Right lobe of liver (tissue), 6 donors: ENCODE results near the gene CA12. TPM values are rescaled to one million over a fixed set of nuclear protein-coding genes. Genes with fewer than 3 reads are reported as not detected.

Source experiments
- ATAC-seq, 4 donors: fragments of 200-7000 bp; cut with Tn5 transposase; one replicate each; pipeline ENCODE4 v1.9.1; 2020; ENCODE audit warnings: mild to moderate bottlenecking in 4 of 4, moderate library complexity in 4 of 4
- DNase-seq, 3 donors: peaks; one replicate each; pipeline ENCODE4 v3.0.0-alpha.2; 2020
- H3K27ac ChIP-seq, 3 donors: fragments of 200-600 bp; one replicate each; pipeline ENCODE4 v1.8.0; 2022
- H3K27me3 ChIP-seq, 2 donors: fragments of 200-600 bp; one replicate each; pipeline ENCODE4 v1.8.0; 2022
- H3K36me3 ChIP-seq, 4 donors: fragments of 200-600 bp; sonication (generic) in 1 of 4; one replicate each; pipeline versions ENCODE4 v1.5.1 to v1.8.0; 2017 to 2022; ENCODE audit warnings: control low read depth in 1 of 4
- H3K4me1 ChIP-seq, 4 donors: fragments of 200-600 bp; sonication (generic) in 1 of 4; one replicate each; pipeline versions ENCODE4 v1.5.1 to v1.8.0; 2017 to 2022; ENCODE audit warnings: control low read depth in 1 of 4
- H3K4me3 ChIP-seq, 3 donors: fragments of 200-600 bp; one replicate each; pipeline ENCODE4 v1.8.0; 2022
- H3K9me3 ChIP-seq, 4 donors: fragments of 200-600 bp; sonication (generic) in 1 of 4; one replicate each; pipeline versions ENCODE4 v1.5.1 to v1.8.0; 2017 to 2022; ENCODE audit warnings: control low read depth in 1 of 4
- CTCF ChIP-seq, 4 donors: fragments of 200-600 bp in 3 of 4; fragments of 450-650 bp in 1 of 4; IDR thresholded peaks; one replicate each; pipeline versions ENCODE4 v1.5.1 to v1.8.0; 2016 to 2022; ENCODE audit warnings: antibody characterized with exemption in 4 of 4, mild to moderate bottlenecking in 2 of 4
- POLR2A ChIP-seq: fragments of 450-650 bp; IDR thresholded peaks from one replicate; pipeline ENCODE4 v1.6.1; 2017; ENCODE audit warnings: antibody characterized with exemption, mild to moderate bottlenecking
- WGBS: methylation state at CpG from one replicate; pipeline ENCODE4 v1.1.6; 2018; ENCODE audit warnings: low coverage, low lambda C conversion rate; ENCODE audit not compliant: insufficient coverage; ENCODE audit errors: missing lambda C conversion rate; 5-methylcytosine and 5-hydroxymethylcytosine counted together
- intact Hi-C, 2 donors: fragments of 100-400 bp; cut with DNase I; formaldehyde crosslinking; loops; one replicate each; pipeline versions ENCODE4 v1.11.2 to v1.14.1; 2022
- total RNA-seq, 6 experiments: library from RNA; depleted of rRNA in 2 of 6; stranded (reverse); fragments of >200 nt in 2 of 6; fragmentation: NEBNext Ultra II Directional in 3 of 6; extraction: Animal tissue kit (Norgen Biotek cat#: 25700) in 3 of 6; gene quantifications; one replicate each; pipeline versions ENCODE4 v1.1.0 to v1.2.4, GENCODE V29; 2016 to 2023
- donor health status: DM: no; HTN: yes; CAD: no.
- donor health status: DM: no; HTN: no; CAD: no.
- donor health status: DM: no; HTN: no; CAD: no.
- donor health status: DM: no; HTN: yes; CAD: no.
- donor health status: DM: no; HTN: yes; CAD: no.

Gene CA12
- total RNA-seq, 6 experiments from 2014 or later, result 0.02 to 18.3 (median 1.4) TPM

GRCh38 chr15:63292241-63292640 lies 89.4 kb downstream of the CA12 start:
- TF ChIP-seq CTCF (IDR thresholded peaks at IDR 0.05) (no peak), POLR2A (no peak)
- no peak overlapping the region for H3K4me3 ChIP-seq
- no peaks in the 10 kb centered on the region for H3K27me3 ChIP-seq
- no peaks in the 10 kb centered on the region for H3K36me3 ChIP-seq
- H3K9me3 ChIP-seq, result no peaks in the 10 kb centered on the region
- no peak overlapping the region for H3K27ac ChIP-seq
- WGBS, result 90% methylated on average over 3 of the region's 3 CpGs
- intact Hi-C loops, result loop anchor here in 1 of 2 donors (5.0 kb wide), 1 partner anchor 110 kb away; no protein-coding TSS in a partner anchor
- H3K4me1 ChIP-seq, result no peaks in the 10 kb centered on the region
- DNase-seq (no peak), ATAC-seq (no peak)

GRCh38 chr15:63291507-63291906 lies 90.1 kb downstream of the CA12 start:
- ATAC-seq, result peak in 1 of 4 donors; percentile 16
- intact Hi-C loops, result loop anchor here in 1 of 2 donors (5.0 kb wide), 1 partner anchor 111 kb away; no protein-coding TSS in a partner anchor
- Histone ChIP-seq H3K4me3 (no peak overlapping the region), H3K27me3 (no peaks in the 10 kb centered on the region), H3K36me3 (no peaks in the 10 kb centered on the region), H3K9me3 (no peaks in the 10 kb centered on the region), H3K4me1 (no peaks in the 10 kb centered on the region), H3K27ac (peak overlapping the region in 1 of 3 donors; percentile 38)
- TF ChIP-seq CTCF (IDR thresholded peaks at IDR 0.05), result no peak
- no peak for TF ChIP-seq POLR2A
- no peak for DNase-seq

DNA sequence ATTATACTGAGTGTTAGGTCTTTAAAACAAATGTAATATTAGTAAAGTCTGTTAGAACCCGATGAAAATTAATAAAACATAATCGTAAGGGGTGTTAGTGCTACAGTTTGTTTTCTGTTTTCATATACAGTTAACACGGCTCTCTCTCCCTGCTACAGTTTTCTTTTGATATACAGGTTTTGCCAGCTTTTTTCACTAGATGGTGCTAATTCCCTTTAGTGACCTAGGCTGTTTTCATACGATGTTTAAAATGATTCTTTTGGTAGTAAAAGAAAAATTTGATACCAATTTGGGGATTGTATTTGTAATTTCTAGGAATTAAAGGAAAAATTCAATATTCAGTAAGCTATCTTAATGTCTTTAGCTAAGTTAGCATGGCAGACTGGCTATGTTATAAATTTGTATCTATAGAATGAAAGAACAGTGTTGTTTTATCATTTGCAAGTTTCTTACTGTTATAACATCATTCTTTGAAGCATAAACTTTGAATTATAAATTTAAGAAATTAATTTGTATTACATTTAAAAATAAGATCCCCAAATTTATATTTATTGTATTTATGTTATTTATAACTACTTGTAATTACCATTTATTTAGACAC lies 92.8 kb downstream of the CA12 start:
- H3K36me3 ChIP-seq, result no peaks in the 10 kb centered on the region
- 1% methylated on average over 4 of the region's 4 CpGs for WGBS
- no peak for DNase-seq
- ATAC-seq, result peak; percentile 78 to 86 (median 83)
- no peak overlapping the region for H3K4me3 ChIP-seq
- TF ChIP-seq POLR2A (no peak), CTCF (IDR thresholded peaks at IDR 0.05) (peak; percentile 66 to 74 (median 70))
- H3K4me1 ChIP-seq, result no peaks in the 10 kb centered on the region
- intact Hi-C loops, result no loop called here
- no peaks in the 10 kb centered on the region for H3K9me3 ChIP-seq
- no peak overlapping the region for H3K27ac ChIP-seq
- no peaks in the 10 kb centered on the region for H3K27me3 ChIP-seq

GRCh38 chr15:63288342-63288741 lies 93.3 kb downstream of the CA12 start:
- H3K36me3 ChIP-seq, result no peaks in the 10 kb centered on the region
- no peaks in the 10 kb centered on the region for H3K4me1 ChIP-seq
- DNase-seq (no peak), ATAC-seq (peak in 2 of 4 donors; percentile 20 to 23)
- H3K27me3 ChIP-seq, result no peaks in the 10 kb centered on the region
- no peak overlapping the region for H3K4me3 ChIP-seq
- intact Hi-C loops, result no loop called here
- H3K27ac ChIP-seq, result no peak overlapping the region
- no peaks in the 10 kb centered on the region for H3K9me3 ChIP-seq
- 63% methylated on average over 1 of the region's 1 CpG for WGBS
- TF ChIP-seq POLR2A (no peak), CTCF (IDR thresholded peaks at IDR 0.05) (no peak)
